CD14-positive monocyte (primary cell): ENCODE results near the gene MMAB. TPM values are rescaled to one million over a fixed set of nuclear protein-coding genes. Genes with fewer than 3 reads are reported as not detected.

Experiments used
- DNase-seq, 3 donors: peaks; one replicate each; pipeline ENCODE4 v3.0.0-alpha.2; 2011 to 2022
- H2AFZ ChIP-seq: 2 replicates; pipeline ENCODE4 v1.6.0; 2012; ENCODE audit warnings: mild to moderate bottlenecking, low read depth, low read length, inconsistent platforms; ENCODE audit not compliant: insufficient read depth, poor library complexity, severe bottlenecking
- H3K27ac ChIP-seq, 2 donors: 1 replicate in 1 of 2; 2 replicates in 1 of 2; pipeline ENCODE4 v1.5.1; 2012 to 2013; ENCODE audit warnings: low read length in 2 of 2, control low read depth in 1 of 2, inconsistent platforms in 1 of 2, low read depth in 1 of 2, mild to moderate bottlenecking in 1 of 2
- H3K27me3 ChIP-seq, 2 donors: one replicate each; pipeline versions ENCODE4 v1.6.0 to v1.6.1; 2011 to 2013; ENCODE audit warnings: low read length in 2 of 2; ENCODE audit not compliant: control insufficient read depth in 2 of 2, insufficient read depth in 2 of 2
- H3K36me3 ChIP-seq, 2 donors: replicated peaks in 1 of 2; 1 replicate in 1 of 2; 2 replicates in 1 of 2; pipeline versions ENCODE4 v1.5.1 to v1.6.1; 2012 to 2013; ENCODE audit warnings: low read length in 2 of 2, control low read depth in 1 of 2, inconsistent platforms in 1 of 2, mild to moderate bottlenecking in 1 of 2; ENCODE audit not compliant: insufficient read depth in 2 of 2, control insufficient read depth in 1 of 2
- H3K4me1 ChIP-seq, 2 donors: 1 replicate in 1 of 2; 2 replicates in 1 of 2; pipeline versions ENCODE4 v1.5.1 to v1.6.1; 2012 to 2013; ENCODE audit warnings: low read length in 2 of 2, control low read depth in 1 of 2, inconsistent platforms in 1 of 2, mild to moderate bottlenecking in 1 of 2, moderate library complexity in 1 of 2; ENCODE audit not compliant: insufficient read depth in 2 of 2, control insufficient read depth in 1 of 2
- H3K4me2 ChIP-seq: replicated peaks from 2 replicates; pipeline ENCODE3; 2012; ENCODE audit warnings: low read length, moderate library complexity, mild to moderate bottlenecking; ENCODE audit not compliant: poor library complexity, severe bottlenecking; ENCODE audit errors: extremely low read depth
- H3K4me3 ChIP-seq, 3 experiments: fragments of 200-600 bp in 1 of 3; sonication (generic) in 1 of 3; replicated peaks in 1 of 3; 1 replicate in 2 of 3; 2 replicates in 1 of 3; pipeline ENCODE4 v1.5.1; 2011 to 2013; ENCODE audit warnings: low read length in 3 of 3, mild to moderate bottlenecking in 3 of 3, control low read depth in 2 of 3, low read depth in 2 of 3, inconsistent platforms in 1 of 3, moderate library complexity in 1 of 3
- H3K79me2 ChIP-seq: 2 replicates; pipeline ENCODE4 v1.6.0; 2012; ENCODE audit warnings: mild to moderate bottlenecking, control low read depth, inconsistent platforms, low read length, moderate library complexity; ENCODE audit not compliant: insufficient read depth
- H3K9ac ChIP-seq: 2 replicates; pipeline ENCODE4 v1.6.0; 2017; ENCODE audit warnings: low read length, mild to moderate bottlenecking; ENCODE audit not compliant: insufficient read depth, poor library complexity, severe bottlenecking
- H3K9me3 ChIP-seq, 2 donors: replicated peaks in 1 of 2; 1 replicate in 1 of 2; 2 replicates in 1 of 2; pipeline versions ENCODE4 v1.5.1 to v1.6.1; 2012 to 2013; ENCODE audit warnings: low read length in 2 of 2, control low read depth in 1 of 2; ENCODE audit not compliant: control insufficient read depth in 1 of 2, insufficient read depth in 1 of 2
- H4K20me1 ChIP-seq: 2 replicates; pipeline ENCODE4 v1.6.0; 2012; ENCODE audit warnings: mild to moderate bottlenecking, low read length, control low read depth, moderate library complexity; ENCODE audit not compliant: insufficient read depth
- H3K27ac Mint-ChIP-seq, 7 donors: one replicate each; pipeline ENCODE4 v1.8.0; 2020; ENCODE audit warnings: mild to moderate bottlenecking in 7 of 7, mixed read lengths in 7 of 7, moderate library complexity in 6 of 7, inconsistent platforms in 2 of 7
- H3K27me3 Mint-ChIP-seq, 3 donors: one replicate each; pipeline ENCODE4 v1.8.0; 2021 to 2022; ENCODE audit warnings: low read depth in 3 of 3, mild to moderate bottlenecking in 3 of 3, mixed read lengths in 3 of 3, moderate library complexity in 3 of 3, inconsistent platforms in 1 of 3
- H3K36me3 Mint-ChIP-seq, 2 donors: one replicate each; pipeline ENCODE4 v1.8.0; 2020; ENCODE audit warnings: mixed read lengths in 2 of 2, inconsistent platforms in 1 of 2, mild to moderate bottlenecking in 1 of 2
- H3K4me1 Mint-ChIP-seq: one replicate; pipeline ENCODE4 v1.8.0; 2020; ENCODE audit warnings: mild to moderate bottlenecking, mixed read lengths
- H3K4me3 Mint-ChIP-seq, 2 donors: one replicate each; pipeline ENCODE4 v1.8.0; 2020; ENCODE audit warnings: mild to moderate bottlenecking in 2 of 2, mixed read lengths in 2 of 2, moderate library complexity in 1 of 2
- H3K9me3 Mint-ChIP-seq, 7 donors: one replicate each; pipeline ENCODE4 v1.8.0; 2020 to 2022; ENCODE audit warnings: mixed read lengths in 7 of 7, mild to moderate bottlenecking in 6 of 7, moderate library complexity in 6 of 7, inconsistent platforms in 2 of 7
- CTCF ChIP-seq: fragments of 200-600 bp; IDR thresholded peaks from one replicate; pipeline ENCODE4 v1.8.0; 2022; ENCODE audit warnings: antibody characterized with exemption, mild to moderate bottlenecking
- WGBS: methylation state at CpG from one replicate; pipeline ENCODE4 v1.1.5; 2013; ENCODE audit warnings: missing lambda C conversion rate; ENCODE audit not compliant: insufficient coverage; 5-methylcytosine and 5-hydroxymethylcytosine counted together
- intact Hi-C, 2 donors: fragments of 100-400 bp; cut with micrococcal nuclease; formaldehyde crosslinking; loops; one replicate each; pipeline versions ENCODE4 v1.15.0 to v1.15.1; 2023
- polyA plus RNA-seq, 3 donors: library from polyadenylated mRNA; depleted of rRNA in 1 of 3; unstranded in 2 of 3; stranded (reverse) in 1 of 3; fragments of 300-500 nt in 2 of 3; fragments of >200 nt in 1 of 3; fragmentation: Illumina TruSeq in 2 of 3; gene quantifications; 1 replicate in 2 of 3; 2 replicates in 1 of 3; pipeline ENCODE4 v1.2.3, GENCODE V29; 2012 to 2021

MMAB gene
- polyA plus RNA-seq, 3 donors = 5.0 to 15.6 (median 12.4) TPM

GRCh38 chr12:109513977-109514376 is 59.3 kb downstream of the MMAB start:
- no peak overlapping the region for H2AFZ ChIP-seq
- H3K4me2 ChIP-seq = no peak overlapping the region
- TF ChIP-seq CTCF = no peak
- Mint-ChIP-seq H3K27ac (no peak overlapping the region), H3K9me3 (no peaks in the 10 kb centered on the region), H3K27me3 (no peaks in the 10 kb centered on the region), H3K36me3 (peaks cover 84 to 97% of the 10 kb centered on the region in 2 donors), H3K4me3 (no peak overlapping the region), H3K4me1 (no peaks in the 10 kb centered on the region)
- no peaks in the 10 kb centered on the region for H3K9me3 ChIP-seq
- peaks cover 86 to 98% of the 10 kb centered on the region in 2 donors for H3K36me3 ChIP-seq
- no peak overlapping the region for H3K4me3 ChIP-seq
- no peaks in the 10 kb centered on the region for H3K27me3 ChIP-seq
- 100% methylated on average over 2 of the region's 4 CpGs for WGBS
- no peaks in the 10 kb centered on the region for H3K79me2 ChIP-seq
- H3K4me1 ChIP-seq = no peaks in the 10 kb centered on the region
- no peaks in the 10 kb centered on the region for H4K20me1 ChIP-seq
- no peak for DNase-seq
- intact Hi-C loops = no loop called here
- H3K9ac ChIP-seq = no peak overlapping the region
- no peak overlapping the region for H3K27ac ChIP-seq

- no peaks in the 10 kb centered on the region for H3K9me3 ChIP-seq
- H3K9ac ChIP-seq = no peak overlapping the region
- no peaks in the 10 kb centered on the region for H4K20me1 ChIP-seq
- H3K36me3 ChIP-seq = peaks cover 88 to 98% of the 10 kb centered on the region in 2 donors
- Mint-ChIP-seq H3K4me1 (no peaks in the 10 kb centered on the region), H3K27ac (no peak overlapping the region), H3K27me3 (no peaks in the 10 kb centered on the region), H3K36me3 (peaks cover 85 to 97% of the 10 kb centered on the region in 2 donors), H3K4me3 (no peak overlapping the region), H3K9me3 (no peaks in the 10 kb centered on the region)
- H3K27ac ChIP-seq = no peak overlapping the region
- no peak overlapping the region for H3K4me3 ChIP-seq
- no peak for TF ChIP-seq CTCF
- H3K4me1 ChIP-seq = no peaks in the 10 kb centered on the region
- no peak overlapping the region for H3K4me2 ChIP-seq
- intact Hi-C loops = no loop called here
- no peak for DNase-seq
- H2AFZ ChIP-seq = no peak overlapping the region
- H3K79me2 ChIP-seq = no peaks in the 10 kb centered on the region
- WGBS = 100% methylated on average over 2 of the region's 8 CpGs
- no peaks in the 10 kb centered on the region for H3K27me3 ChIP-seq
Observed at GRCh38 chr12:109513051-109513450, 60.3 kb downstream of the MMAB start.
